Hepatocyte (in vitro differentiated cells): ENCODE data around the gene PTPN1.

Experiments used
- CTCF ChIP-seq: fragments of 200-600 bp; sonication (generic); IDR thresholded peaks from 2 replicates; pipeline ENCODE4 v1.5.1; 2016; ENCODE audit warnings: antibody characterized with exemption, mild to moderate bottlenecking; ENCODE audit not compliant: poor library complexity
- EZH2 ChIP-seq: fragments of 200-600 bp; sonication (generic); IDR thresholded peaks from 2 replicates; pipeline ENCODE4 v1.6.1; 2016; ENCODE audit warnings: antibody characterized with exemption, mild to moderate bottlenecking, borderline replicate concordance
- EZH2phosphoT487 ChIP-seq: fragments of 200-600 bp; sonication (generic); IDR thresholded peaks from one replicate; pipeline ENCODE4 v1.6.1; 2018; ENCODE audit warnings: antibody characterized with exemption, mild to moderate bottlenecking, low read depth, moderate library complexity; ENCODE audit not compliant: unreplicated experiment, severe bottlenecking

DNA sequence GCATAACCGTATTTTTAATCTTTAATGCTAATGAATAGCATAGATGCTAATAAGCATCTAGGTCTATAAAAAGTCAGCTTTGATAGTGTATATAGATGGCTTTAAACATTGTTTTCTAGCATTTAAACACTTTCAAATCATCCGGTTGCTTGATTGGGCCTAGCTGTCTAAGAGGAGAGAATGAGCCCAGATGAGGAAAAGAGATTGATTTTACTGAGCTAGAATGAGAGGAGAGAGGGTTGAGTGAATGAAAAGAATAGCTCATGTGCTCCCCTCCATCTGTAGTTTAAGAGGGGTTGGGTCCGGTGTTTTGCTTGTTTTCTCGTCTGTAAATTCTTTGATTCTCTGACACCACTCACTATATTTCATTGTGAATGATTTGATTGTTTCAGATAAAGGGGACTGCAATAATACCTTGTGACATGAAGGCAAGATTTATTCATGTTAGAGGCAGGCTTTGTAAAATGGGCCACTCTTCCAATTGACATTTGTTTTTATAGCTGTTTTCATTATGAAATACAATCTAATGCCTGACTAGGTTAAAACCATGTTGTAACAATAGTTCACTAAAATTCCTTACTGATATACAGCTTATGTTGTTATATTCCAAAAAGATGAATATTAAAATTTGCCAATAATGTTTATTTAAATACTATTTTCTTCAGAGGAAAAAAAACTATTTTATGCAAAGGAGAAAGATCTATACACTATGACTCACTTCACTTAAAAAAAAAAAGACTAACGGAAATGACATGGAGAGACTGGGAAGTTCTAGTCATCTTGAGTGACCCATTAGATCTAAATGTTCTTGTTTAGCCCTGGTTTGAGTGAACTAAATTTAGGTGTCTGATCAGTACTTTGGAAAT, 3.2 kb downstream of the PTPN1 start:
- no peak for TF ChIP-seq CTCF
- no peak for TF ChIP-seq EZH2
- TF ChIP-seq EZH2phosphoT487 = no peak
